ENCODE results near the gene MRO.

MRO gene

GRCh38 chr18:50844554-50844953, 24.7 kb upstream of the MRO start:
- DNase-seq (ENCODE audit: low read depth in 1 of 2, low spot score in 1 of 2), result no peak
- Histone ChIP-seq H3K4me3 (replicated peaks; ENCODE audit: insufficient read depth, low read length) (no peak overlapping the region), H3K27me3 (ENCODE audit: insufficient read depth, poor library complexity, severe bottlenecking) (no peaks in the 10 kb centered on the region), H3K27ac (replicated peaks) (no peak overlapping the region)
- TF ChIP-seq POLR2AphosphoS5 (IDR thresholded peaks at IDR 0.05; ENCODE audit: low read depth), result no peak
- TF ChIP-seq, protein P1, sequence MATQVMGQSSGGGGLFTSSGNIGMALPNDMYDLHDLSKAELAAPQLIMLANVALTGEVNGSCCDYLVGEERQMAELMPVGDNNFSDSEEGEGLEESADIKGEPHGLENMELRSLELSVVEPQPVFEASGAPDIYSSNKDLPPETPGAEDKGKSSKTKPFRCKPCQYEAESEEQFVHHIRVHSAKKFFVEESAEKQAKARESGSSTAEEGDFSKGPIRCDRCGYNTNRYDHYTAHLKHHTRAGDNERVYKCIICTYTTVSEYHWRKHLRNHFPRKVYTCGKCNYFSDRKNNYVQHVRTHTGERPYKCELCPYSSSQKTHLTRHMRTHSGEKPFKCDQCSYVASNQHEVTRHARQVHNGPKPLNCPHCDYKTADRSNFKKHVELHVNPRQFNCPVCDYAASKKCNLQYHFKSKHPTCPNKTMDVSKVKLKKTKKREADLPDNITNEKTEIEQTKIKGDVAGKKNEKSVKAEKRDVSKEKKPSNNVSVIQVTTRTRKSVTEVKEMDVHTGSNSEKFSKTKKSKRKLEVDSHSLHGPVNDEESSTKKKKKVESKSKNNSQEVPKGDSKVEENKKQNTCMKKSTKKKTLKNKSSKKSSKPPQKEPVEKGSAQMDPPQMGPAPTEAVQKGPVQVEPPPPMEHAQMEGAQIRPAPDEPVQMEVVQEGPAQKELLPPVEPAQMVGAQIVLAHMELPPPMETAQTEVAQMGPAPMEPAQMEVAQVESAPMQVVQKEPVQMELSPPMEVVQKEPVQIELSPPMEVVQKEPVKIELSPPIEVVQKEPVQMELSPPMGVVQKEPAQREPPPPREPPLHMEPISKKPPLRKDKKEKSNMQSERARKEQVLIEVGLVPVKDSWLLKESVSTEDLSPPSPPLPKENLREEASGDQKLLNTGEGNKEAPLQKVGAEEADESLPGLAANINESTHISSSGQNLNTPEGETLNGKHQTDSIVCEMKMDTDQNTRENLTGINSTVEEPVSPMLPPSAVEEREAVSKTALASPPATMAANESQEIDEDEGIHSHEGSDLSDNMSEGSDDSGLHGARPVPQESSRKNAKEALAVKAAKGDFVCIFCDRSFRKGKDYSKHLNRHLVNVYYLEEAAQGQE (IDR thresholded peaks at IDR 0.05; ENCODE audit: insufficient replicate concordance, low read depth), result no peak
- TF ChIP-seq SPI1 (IDR thresholded peaks at IDR 0.05; ENCODE audit: borderline replicate concordance, low read depth), result no peak
- TF ChIP-seq GABPA (IDR thresholded peaks at IDR 0.05; ENCODE audit: low read depth), result no peak
- TF ChIP-seq, protein P2, sequence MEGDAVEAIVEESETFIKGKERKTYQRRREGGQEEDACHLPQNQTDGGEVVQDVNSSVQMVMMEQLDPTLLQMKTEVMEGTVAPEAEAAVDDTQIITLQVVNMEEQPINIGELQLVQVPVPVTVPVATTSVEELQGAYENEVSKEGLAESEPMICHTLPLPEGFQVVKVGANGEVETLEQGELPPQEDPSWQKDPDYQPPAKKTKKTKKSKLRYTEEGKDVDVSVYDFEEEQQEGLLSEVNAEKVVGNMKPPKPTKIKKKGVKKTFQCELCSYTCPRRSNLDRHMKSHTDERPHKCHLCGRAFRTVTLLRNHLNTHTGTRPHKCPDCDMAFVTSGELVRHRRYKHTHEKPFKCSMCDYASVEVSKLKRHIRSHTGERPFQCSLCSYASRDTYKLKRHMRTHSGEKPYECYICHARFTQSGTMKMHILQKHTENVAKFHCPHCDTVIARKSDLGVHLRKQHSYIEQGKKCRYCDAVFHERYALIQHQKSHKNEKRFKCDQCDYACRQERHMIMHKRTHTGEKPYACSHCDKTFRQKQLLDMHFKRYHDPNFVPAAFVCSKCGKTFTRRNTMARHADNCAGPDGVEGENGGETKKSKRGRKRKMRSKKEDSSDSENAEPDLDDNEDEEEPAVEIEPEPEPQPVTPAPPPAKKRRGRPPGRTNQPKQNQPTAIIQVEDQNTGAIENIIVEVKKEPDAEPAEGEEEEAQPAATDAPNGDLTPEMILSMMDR (IDR thresholded peaks at IDR 0.05; ENCODE audit: insufficient read depth, low read length), result no peak

DNA sequence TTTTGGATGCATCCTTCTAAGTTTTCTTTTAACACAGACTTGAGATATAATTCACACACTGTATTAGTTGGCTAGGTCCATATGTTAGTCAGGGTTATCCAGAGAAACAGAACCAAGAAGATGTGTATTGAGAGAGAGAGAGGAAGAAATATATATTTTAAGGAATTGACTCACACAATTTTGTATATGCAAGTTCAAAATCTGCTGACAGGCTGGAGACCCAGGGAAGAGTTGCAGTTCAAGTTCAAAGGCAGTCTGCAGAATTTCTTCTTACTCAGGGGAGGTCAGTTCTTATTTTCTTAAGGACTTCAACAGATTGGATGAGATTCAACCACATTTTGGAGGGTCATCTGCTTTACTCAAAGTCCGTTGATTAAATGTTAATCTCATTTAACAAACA, 23.0 kb upstream of the MRO start:
- Histone ChIP-seq H3K27ac (replicated peaks) (no peak overlapping the region), H3K27me3 (ENCODE audit: insufficient read depth, poor library complexity, severe bottlenecking) (no peaks in the 10 kb centered on the region), H3K4me3 (replicated peaks; ENCODE audit: insufficient read depth, low read length) (no peak overlapping the region)
- TF ChIP-seq POLR2AphosphoS5 (IDR thresholded peaks at IDR 0.05; ENCODE audit: low read depth), result no peak
- TF ChIP-seq, protein P2 (IDR thresholded peaks at IDR 0.05; ENCODE audit: insufficient read depth, low read length), result no peak
- no peak for DNase-seq (ENCODE audit: low read depth in 1 of 2, low spot score in 1 of 2)

DNA sequence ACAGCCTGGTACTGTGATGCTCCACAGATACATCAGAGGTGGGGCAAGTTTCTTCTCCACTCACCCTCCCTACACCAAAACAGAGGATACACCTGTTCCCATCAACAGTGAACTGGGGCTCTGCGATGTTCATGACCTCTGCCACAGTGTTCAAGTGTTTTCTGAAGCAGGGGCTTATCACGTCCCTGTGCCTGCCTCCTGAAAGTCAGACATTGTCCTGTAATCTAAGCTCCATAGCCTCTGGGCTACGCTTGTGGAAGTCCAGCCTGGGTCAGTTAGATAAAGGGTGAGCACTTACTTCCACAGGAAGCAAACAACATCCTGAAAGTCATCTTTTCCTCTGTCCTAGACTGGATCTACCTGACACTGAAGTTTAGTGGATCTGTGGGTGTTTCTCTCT, 20.2 kb upstream of the MRO start:
- TF ChIP-seq, protein P2 (IDR thresholded peaks at IDR 0.05; ENCODE audit: insufficient read depth, low read length), result no peak
- TF ChIP-seq, protein P1 (IDR thresholded peaks at IDR 0.05; ENCODE audit: insufficient replicate concordance, low read depth), result no peak
- no peak for TF ChIP-seq GABPA (IDR thresholded peaks at IDR 0.05; ENCODE audit: low read depth)
- TF ChIP-seq SPI1 (IDR thresholded peaks at IDR 0.05; ENCODE audit: borderline replicate concordance, low read depth), result no peak
- no peak for TF ChIP-seq POLR2AphosphoS5 (IDR thresholded peaks at IDR 0.05; ENCODE audit: low read depth)
- Histone ChIP-seq H3K4me3 (replicated peaks; ENCODE audit: insufficient read depth, low read length) (no peak overlapping the region), H3K27me3 (ENCODE audit: insufficient read depth, poor library complexity, severe bottlenecking) (no peaks in the 10 kb centered on the region), H3K27ac (replicated peaks) (no peak overlapping the region)
- DNase-seq (ENCODE audit: low read depth in 1 of 2, low spot score in 1 of 2), result no peak

DNA sequence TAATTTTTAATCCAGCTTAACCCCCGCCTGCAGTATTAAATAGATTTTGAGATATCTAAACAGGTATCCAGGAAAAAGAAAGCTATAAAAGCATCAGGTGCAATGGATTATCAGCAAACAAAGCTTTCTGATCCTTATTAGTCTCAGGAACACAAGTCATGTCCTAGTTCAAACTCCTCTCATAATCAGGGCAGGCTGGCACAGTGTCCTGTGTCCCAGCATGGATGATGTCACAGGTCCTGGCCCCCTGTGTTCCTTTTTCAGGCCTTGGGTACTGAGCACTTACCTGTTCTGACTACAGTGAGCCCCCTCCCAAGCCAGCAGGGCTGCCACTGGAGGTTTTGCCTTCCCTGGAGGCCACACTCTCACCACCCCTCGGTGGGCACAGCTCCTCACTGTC, 19.5 kb upstream of the MRO start:
- no peak overlapping the region for H3K4me3 ChIP-seq (replicated peaks; ENCODE audit: insufficient read depth, low read length)
- DNase-seq (ENCODE audit: low read depth in 1 of 2, low spot score in 1 of 2), result no peak
- H3K27me3 ChIP-seq (ENCODE audit: insufficient read depth, poor library complexity, severe bottlenecking), result no peaks in the 10 kb centered on the region
- TF ChIP-seq, protein P2 (IDR thresholded peaks at IDR 0.05; ENCODE audit: insufficient read depth, low read length), result no peak
- TF ChIP-seq POLR2AphosphoS5 (IDR thresholded peaks at IDR 0.05; ENCODE audit: low read depth) (no peak), SPI1 (IDR thresholded peaks at IDR 0.05; ENCODE audit: borderline replicate concordance, low read depth) (no peak), GABPA (IDR thresholded peaks at IDR 0.05; ENCODE audit: low read depth) (no peak)
- TF ChIP-seq, protein P1 (IDR thresholded peaks at IDR 0.05; ENCODE audit: insufficient replicate concordance, low read depth), result no peak
- no peak overlapping the region for H3K27ac ChIP-seq (replicated peaks)
